Measurements from ENCODE around the gene KIAA0232.

KIAA0232 gene

GRCh38 chr4:6740347-6740746 is 42.2 kb upstream of the KIAA0232 start:
- TF ChIP-seq POLR2A (IDR thresholded peaks at IDR 0.05; ENCODE audit: extremely low read depth, insufficient read length): no peak
- no peak for TF ChIP-seq CTCF (IDR thresholded peaks at IDR 0.05; ENCODE audit: low read depth, low read length)
- TF ChIP-seq MYC (IDR thresholded peaks at IDR 0.05; ENCODE audit: low read depth, low read length): no peak
- TF ChIP-seq MAX (IDR thresholded peaks at IDR 0.05; ENCODE audit: low read depth, low read length): no peak
- DNase-seq (ENCODE audit: low read depth): no peak
- H3K4me3 ChIP-seq (ENCODE audit: low read depth, low read length): no peak overlapping the region

GRCh38 chr4:6742507-6742906 is 40.0 kb upstream of the KIAA0232 start:
- no peak for DNase-seq (ENCODE audit: low read depth)
- H3K4me3 ChIP-seq (ENCODE audit: low read depth, low read length): no peak overlapping the region
- TF ChIP-seq MYC (IDR thresholded peaks at IDR 0.05; ENCODE audit: low read depth, low read length): no peak
- no peak for TF ChIP-seq CTCF (IDR thresholded peaks at IDR 0.05; ENCODE audit: low read depth, low read length)
- no peak for TF ChIP-seq MAX (IDR thresholded peaks at IDR 0.05; ENCODE audit: low read depth, low read length)
- no peak for TF ChIP-seq POLR2A (IDR thresholded peaks at IDR 0.05; ENCODE audit: extremely low read depth, insufficient read length)

- TF ChIP-seq MAX (IDR thresholded peaks at IDR 0.05; ENCODE audit: low read depth, low read length) (no peak), MYC (IDR thresholded peaks at IDR 0.05; ENCODE audit: low read depth, low read length) (no peak), POLR2A (IDR thresholded peaks at IDR 0.05; ENCODE audit: extremely low read depth, insufficient read length) (no peak), CTCF (IDR thresholded peaks at IDR 0.05; ENCODE audit: low read depth, low read length) (no peak)
- no peak overlapping the region for H3K4me3 ChIP-seq (ENCODE audit: low read depth, low read length)
- no peak for DNase-seq (ENCODE audit: low read depth)
Measured at GRCh38 chr4:6742989-6743388, 39.5 kb upstream of the KIAA0232 start.

GRCh38 chr4:6746721-6747293 is 35.7 kb upstream of the KIAA0232 start:
- no peak overlapping the region for H3K4me3 ChIP-seq (ENCODE audit: low read depth, low read length)
- no peak for TF ChIP-seq CTCF (IDR thresholded peaks at IDR 0.05; ENCODE audit: low read depth, low read length)
- no peak for TF ChIP-seq MAX (IDR thresholded peaks at IDR 0.05; ENCODE audit: low read depth, low read length)
- TF ChIP-seq POLR2A (IDR thresholded peaks at IDR 0.05; ENCODE audit: extremely low read depth, insufficient read length): no peak
- TF ChIP-seq MYC (IDR thresholded peaks at IDR 0.05; ENCODE audit: low read depth, low read length): no peak
- no peak for DNase-seq (ENCODE audit: low read depth)

- TF ChIP-seq POLR2A (IDR thresholded peaks at IDR 0.05; ENCODE audit: extremely low read depth, insufficient read length) (no peak), MYC (IDR thresholded peaks at IDR 0.05; ENCODE audit: low read depth, low read length) (no peak), MAX (IDR thresholded peaks at IDR 0.05; ENCODE audit: low read depth, low read length) (no peak), CTCF (IDR thresholded peaks at IDR 0.05; ENCODE audit: low read depth, low read length) (no peak)
- H3K4me3 ChIP-seq (ENCODE audit: low read depth, low read length): no peak overlapping the region
- no peak for DNase-seq (ENCODE audit: low read depth)
Measured at GRCh38 chr4:6747294-6748051, 35.1 kb upstream of the KIAA0232 start.

Data from NB4 (cell line).